Hippocampal formation (tissue), 2 donors: Measurements from ENCODE around the gene TMEM186.
"Not testable (repeated sequence)": the region's sequence is repeated elsewhere in the genome, so short reads cannot be mapped to it uniquely, and the experiment has no call there.

Experiments used
- DNase-seq, 2 donors: peaks; one replicate each; lab custom pipeline; 2025; lab: John Stamatoyannopoulos, UW

TMEM186 gene

DNA sequence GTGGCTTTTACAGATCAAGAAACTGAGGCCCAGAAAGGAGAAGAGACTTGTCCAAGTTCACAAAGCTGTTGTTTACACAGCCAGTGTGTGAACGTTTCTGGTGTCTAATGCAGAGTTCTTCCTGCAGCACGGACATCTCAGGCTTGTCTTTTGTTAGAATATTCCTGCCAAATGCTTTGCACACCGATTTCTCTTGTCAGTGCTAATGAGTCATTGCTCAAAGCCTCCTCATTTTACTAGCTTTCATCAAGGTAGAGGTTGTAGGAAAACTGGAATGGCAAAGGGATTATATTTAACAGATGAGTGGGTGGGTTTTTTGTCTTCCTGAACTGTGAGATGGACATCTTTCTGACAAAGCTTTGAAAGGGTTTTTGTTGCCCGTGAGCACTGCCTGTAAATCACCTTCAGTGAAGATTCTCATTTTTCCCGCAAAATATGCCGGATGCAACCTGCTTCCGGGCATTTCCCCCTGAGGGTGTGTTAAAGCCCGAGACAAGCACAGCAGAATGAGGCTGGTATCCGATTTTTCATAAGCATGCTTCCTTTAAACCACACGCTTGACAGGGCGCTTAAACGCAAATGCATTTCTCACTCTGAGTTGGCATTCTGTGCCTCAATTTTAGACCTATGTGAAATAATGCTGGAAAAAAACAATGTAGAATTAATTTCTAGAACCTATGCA, 14.9 kb upstream of the TMEM186 start:
- DNase-seq: no peak

DNA sequence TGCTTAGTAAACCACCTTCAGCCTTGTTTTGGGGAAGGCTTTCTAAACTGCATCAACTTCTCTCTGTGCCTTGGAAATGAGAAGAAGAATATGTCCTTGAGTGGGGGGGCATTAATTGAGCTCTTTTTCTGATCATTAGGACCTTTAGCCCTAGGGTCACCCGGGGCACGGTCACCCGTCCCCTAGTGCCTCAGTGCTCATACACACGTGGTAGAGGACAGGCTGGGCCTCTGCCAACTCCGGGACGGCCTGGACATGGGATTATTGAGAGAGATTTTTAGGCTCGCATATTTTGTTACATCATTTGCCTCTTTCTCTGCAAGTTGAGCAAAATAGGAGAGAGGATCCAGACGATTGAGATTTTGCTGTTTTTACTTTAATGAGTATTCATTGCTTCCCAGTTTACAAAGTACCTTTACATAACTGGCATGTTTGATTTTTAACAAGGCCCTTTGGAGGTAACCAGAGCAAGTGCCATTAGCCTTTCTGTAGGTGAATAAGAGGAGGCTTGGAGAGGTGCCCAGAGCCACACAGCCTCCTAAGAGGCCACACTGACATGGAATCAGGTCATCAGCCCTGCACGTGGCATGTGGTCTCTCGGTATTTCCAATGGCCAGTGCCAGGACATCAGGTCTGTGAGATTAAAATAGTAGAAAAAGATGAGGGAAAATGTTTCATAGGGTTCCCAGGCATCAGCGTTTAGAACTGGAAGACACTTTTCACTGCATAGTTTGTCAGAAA, 11.3 kb upstream of the TMEM186 start:
- DNase-seq: no peak

DNA sequence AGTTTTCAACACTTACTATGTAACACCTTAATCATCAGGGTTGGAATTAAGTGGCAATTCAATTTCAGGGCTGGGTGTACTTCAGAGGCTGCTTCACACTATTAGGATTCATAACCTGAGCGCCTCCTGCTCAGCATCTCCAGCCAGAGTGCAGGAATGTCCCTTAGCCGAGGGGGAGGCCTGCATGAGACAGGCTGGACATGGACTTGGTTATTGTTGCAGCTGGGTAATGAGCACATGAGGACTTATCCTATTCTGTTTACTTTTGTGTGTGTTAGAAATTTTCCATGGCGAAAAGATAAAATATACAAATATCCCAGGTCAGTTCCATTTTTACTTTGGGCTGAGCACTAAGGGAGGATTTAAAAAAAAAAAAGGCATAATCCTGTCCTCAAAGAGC, 10.6 kb upstream of the TMEM186 start:
- DNase-seq: no peak

DNA sequence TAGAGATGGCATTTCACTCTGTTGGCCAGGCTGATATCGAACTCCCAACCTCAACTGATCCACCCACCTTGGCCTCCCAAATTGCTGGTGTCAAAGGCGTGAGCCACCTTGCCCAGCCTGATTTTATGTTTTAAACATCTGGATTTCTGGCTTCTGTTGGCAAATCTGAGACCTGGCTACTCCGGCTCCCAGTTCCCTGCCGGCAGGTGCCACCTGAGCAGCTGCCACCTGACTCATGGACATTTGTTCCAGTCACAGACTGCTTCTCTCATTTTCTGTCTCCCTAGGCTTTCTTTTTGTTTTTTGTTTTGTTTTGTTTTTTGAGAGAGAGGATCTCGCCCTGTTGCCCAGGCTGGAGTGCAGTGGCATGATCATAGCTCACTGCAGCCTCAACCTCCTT, 9.8 kb upstream of the TMEM186 start:
- no peak for DNase-seq

DNA sequence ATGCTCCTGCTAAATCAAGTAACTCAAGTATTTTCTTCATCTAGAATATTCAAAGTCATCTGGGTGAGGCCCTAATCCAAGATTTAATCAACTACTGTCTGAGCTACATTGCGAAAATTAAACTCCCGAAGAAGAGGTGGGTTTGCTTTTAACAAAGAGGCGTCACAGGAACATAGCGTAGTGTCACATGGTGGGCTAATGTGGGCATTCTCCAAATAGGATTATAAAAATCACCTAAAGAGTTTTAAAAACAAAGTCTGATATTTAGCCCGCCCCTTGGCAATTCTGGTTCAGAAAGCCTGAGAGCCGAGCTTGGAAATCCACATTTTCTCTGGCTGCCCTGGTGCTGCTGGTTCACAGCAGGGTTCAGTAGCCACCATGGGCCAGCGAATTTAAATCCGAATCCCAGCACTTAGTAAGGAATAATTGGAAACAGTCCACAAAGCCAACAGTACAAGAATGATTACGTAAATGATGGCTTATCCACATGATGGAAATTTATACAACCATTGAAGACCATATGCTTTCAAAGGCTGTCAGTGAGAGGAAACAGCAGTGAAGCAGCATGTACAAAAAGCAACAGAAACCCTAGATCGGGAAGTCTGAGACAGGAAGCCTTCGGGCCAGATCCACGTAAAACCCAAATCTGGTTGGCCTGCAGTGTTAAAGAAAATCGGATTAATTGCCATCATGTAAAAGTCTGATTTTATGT, 9.0 kb upstream of the TMEM186 start:
- no peak for DNase-seq

DNA sequence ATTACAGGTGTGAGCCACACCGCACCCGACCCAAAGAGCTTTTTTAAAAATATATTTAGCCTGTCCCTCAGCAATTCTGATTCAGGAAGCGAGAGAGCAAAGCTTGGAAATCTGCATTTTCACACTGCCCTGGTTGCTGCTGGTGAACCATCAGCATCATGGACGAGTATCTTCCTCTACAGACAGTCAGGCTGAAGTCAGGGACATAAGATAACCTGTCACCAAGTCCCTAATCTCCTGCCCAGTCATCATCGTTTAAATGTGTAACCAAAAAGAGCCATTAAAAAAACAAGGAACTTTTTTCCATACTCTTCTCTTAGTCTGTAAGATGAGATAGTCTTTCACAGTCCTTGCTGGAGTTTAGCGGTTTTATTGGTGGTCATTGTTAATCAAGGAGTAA, 6.9 kb upstream of the TMEM186 start:
- DNase-seq: no peak

DNA sequence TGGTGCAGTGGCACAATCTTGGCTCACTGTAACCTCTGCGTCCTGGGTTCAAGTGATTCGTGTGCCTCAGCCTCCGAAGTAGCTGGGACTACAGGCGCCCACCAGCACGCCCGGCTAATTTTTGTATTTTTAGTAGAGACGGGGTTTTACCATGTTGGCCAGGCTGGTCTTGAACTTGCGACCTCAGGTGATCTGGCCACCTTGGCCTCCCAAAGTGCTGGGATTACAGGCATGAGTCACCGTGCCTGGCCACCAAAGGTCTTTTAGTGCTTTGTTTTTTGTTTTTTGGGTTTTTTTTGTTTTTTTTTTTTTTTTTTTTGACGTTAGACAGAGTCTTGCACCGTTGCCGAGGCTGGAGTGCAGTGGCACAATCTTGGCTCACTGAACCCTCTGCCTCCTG, 6.3 kb upstream of the TMEM186 start:
- DNase-seq: not testable (repeated sequence)

DNA sequence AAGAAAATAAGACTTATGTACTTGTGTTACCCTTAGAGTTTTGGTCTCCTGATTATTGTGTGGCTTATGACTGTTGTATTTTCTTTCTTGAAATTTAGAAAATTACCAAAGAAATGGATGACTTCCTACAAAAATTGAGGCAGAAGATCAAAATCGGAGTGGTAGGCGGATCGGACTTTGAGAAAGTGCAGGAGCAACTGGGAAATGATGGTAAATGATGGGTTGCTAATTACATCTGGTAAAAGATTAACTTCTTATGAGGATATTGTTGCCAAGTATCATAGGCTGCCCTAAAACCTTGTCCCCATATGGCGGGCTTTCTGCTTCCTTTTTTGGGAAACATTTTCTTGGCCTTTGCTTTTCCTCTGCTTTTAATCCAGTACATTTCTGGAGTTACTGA, 4.3 kb upstream of the TMEM186 start:
- no peak for DNase-seq

DNA sequence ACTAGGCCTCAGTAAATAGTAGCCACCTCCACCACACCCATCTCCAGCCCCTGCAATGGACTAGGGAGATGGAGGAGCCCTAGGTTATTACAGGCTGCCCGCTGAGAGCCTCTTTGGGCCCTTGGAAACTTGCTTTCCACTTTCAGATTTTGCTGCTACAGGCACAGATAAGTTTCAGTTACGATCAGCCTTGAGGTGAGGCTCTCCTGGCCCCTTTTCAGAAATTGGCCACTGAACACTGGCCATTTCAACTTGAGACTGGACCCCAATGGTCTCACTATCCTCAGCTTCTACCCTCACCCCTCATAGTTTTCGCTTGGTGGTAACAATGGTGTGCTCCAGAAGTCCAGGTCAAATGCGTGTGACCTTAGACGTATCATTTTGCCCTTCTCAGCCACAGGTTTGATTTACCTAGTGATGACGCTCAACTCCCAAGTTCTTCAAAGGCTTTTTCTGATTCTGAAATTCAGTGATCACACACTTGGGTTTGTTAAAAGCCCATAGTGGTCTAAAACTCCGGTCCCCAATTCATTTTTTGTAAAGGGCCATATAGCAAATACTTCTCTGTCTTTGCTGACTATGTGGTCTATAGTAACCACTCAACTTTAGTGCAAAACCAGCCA, 1.2 kb upstream of the TMEM186 start:
- no peak for DNase-seq

DNA sequence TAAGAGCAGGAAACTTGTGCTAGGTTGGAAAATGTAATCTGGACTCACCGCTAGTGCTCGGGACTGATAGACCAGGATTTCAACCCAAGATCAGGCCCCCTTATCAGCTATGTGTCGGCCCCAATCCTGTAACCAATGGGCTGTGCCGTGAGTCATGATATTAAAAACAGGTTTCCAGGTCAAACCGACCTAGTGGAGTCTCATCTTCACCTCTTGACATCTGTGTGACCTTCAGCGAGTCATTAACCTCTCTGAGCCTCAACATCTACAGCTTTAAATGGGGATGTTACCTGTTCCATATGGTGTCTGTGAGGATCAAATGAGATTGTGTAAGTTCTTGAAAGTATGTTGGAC, 712 bp upstream of the TMEM186 start:
- no peak for DNase-seq

DNA sequence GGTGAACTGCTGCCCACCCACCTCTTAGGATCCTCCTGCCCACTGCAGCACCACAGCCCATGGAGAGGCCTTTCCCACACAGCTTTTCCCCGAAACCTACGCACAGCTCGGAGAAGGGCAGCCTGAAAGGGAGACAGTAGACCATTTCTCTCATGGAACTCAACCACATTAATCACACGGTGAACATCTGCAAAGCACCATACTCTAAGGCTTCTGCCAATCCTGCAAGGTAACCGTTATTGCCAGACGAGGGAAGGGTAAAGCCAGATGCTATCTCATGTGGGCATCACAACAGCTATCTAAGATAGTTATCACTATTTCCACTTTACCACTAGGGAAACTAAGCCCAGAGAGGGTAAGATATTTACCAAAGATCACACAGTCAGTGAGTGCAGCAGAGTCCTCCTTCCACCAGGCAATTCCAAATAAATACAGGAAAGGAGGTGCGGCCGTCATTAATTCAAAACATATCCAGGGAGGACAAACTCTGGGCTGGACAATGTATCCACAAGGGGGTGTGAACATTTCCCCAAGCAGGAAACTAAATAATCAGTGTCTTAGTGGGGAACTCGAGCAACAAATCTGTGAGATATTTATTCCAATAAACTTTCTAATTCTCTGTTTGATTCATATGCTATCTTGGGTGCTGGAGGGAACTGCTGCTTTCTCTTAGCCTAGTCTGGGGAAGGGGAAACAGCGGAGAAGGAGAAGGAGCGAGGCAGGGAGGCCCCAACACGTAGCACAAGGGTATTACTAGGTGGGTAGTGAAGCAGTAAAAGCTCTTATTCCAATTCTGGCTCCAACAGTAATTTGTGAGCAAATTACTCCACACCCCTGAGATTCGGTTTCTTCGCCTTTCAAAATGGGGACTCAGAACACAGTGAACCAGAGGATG, 723 bp downstream of the TMEM186 start:
- DNase-seq: no peak

DNA sequence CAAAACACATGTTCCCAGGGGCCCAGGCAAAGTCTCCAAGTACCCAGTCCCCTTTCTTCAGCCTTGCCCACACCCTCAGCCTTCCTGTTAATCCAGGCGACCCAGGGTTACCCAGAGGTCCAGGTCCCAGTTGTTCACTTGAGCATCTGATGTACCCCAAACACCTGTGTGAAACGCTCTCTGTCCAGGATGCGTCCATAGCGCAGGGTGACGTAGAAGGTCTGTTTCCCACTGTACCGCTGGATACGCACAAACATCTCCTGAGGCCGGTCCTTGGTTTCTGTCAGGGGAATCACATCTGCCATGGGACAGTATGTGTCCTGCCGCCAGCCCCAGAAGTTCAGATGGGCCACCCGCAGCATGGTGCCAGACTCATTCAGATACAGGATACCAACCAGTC, 1.6 kb downstream of the TMEM186 start:
- no peak for DNase-seq

DNA sequence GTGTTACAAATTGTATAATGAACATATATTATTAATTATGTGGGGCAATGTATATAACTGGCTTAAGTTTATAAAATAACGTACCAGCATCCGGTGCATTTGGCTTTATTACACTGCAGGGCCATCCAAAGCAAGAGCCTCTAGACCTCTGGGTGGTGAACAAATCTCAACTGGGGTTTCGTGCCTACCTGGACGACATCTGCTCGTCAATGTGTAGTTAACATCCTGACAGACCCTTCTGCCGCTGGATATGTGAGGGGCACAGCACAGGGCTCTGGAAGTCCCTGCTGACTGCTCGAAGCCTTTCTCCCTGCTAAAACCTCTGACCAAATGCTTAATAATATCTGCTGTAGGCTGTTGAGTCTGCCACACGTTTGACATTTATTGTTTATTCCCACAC, 2.3 kb downstream of the TMEM186 start:
- DNase-seq: no peak

DNA sequence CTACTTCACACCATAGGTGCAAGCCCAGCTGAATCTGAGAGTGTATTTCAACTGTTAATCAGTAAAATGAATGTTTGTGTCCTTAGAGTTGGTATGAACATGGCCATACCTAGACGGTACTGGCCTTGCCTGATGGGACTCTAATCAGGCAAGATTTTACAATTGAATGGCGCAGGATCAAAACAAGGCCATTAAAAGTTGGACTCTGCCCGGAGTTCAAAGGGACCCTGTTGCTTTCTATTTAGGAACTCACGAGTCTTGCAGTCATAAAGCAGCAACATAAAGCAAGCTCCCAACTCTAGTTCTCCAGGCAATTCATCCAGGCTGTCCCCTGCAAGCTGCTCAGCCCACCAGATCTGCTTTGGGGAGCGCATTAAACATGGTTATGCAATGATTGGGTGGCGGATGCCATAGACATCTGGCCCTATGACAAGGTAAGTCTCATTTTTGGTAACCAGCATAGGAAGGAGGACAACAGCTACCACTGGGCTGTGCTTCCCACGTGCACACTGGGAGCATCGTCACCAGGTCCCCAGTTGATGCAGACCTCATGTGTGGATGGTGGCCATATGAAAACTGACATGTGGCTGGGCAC, 8.8 kb downstream of the TMEM186 start:
- no peak for DNase-seq

DNA sequence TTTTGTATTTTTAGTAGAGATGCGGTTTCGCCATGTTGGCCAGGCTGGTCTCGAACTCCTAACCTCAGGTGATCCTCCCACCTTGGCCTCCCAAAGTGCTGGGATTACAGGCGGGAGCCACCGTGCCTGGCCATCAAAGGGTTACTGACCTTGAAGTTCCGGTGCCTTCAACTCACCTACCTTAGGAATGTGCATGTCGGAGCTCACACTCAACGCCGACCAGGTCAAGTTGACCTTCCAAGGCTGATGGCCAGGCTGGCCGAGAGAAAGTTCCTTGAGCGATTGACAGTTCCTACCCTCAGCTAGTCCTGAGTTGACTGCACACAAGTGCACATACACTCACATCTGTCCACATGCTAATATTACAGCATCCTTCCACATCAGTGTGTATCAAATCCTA, 11.1 kb downstream of the TMEM186 start:
- not testable (repeated sequence) for DNase-seq

DNA sequence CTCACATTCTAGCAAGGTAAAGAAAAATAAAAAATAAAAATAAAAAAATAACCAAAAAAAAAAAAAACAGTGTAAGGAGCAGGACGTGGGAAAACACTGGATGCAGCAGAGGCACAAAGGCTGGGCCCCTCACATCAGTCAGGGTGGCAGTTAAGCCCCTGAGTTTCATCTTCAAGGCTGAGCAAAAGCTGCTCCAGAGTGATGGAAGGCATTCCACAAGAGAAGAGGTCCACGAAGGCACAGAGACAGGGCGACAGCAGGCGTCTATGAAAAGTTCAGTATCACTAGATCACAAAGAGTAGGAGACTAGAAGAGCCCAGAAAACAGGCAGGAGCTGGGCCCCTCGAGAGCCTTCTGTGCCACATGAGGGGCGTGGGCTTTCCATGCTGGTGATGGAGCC, 12.0 kb downstream of the TMEM186 start:
- DNase-seq: no peak

DNA sequence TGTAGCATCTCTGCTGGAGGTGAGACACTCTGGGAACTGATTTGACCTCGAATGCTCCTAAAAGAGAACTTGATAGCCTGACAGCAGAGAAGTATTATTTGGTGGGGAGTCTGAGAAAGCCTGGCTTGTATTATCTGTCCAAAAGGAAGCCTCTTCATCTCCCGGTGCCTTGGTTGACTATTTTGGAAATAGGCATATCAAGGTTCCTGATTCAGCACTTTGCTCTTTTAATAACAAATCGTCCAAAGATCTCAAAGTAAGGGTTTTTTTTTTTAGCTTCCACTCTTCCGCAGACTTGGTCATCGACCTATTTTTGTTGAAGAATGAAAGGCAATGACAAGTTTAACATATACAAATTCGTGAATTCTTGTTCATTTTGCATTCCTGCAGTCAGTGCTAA, 14.8 kb downstream of the TMEM186 start:
- no peak for DNase-seq

DNA sequence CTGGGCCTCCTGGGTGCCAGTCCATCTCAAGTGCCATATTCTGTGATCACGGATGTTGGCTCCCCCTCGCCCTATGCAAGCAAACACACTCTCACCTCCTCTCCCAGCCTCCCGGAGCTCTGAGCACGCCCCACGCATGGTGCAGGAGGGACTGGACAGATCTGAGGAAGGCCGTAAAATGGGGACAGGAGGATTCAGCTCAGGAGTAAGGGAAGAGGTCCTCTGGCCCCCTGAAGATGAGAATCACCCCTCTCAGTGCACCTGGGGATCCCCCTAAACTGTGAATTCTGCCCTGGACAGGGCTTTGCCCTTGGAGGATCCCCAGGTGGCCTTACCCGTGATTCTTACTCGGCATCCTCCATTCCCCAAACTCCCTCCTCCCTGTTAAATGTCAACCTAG, 15.6 kb downstream of the TMEM186 start:
- no peak for DNase-seq

DNA sequence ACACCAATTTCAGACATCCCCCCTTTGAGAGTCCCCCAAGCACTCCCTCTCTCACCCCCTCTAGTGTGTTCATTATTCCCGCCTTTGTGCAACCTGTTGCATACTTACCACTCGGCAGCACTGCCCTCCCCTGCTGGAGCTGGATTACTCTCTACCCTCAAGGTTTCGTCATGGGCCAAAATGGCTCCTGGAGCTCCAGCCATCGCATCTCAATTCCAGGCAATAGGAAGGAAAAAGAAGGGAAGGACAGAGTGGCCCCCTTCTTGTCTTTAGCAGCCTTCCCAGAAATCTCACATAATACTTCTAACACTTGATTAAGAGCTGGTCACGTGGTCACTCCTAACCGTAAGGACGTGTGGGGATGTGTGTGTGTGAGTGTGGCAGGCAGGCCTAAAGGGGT, 20.2 kb downstream of the TMEM186 start:
- DNase-seq: no peak

DNA sequence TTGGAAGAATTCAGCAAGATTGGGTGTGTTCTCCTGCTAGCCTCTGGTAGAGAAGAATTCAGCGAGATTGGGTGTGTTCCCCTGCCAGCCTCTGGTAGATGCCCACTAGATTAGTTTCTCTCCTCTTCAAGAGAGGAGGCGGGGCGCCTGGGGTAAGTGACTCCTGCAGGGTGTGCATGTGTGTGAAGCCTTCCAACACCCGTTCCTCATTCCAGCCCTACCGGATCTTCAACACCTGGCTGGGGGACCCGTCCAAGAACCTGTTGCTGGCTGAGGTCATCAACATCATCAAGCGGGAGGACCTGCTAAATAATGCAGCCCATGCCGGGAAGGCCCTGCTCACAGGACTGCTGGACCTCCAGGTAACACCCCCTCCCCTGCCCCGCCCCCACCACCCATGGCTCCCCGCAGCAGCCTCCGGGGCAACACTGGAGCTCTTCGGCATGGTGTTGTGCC, 21.3 kb downstream of the TMEM186 start:
- DNase-seq: no peak

DNA sequence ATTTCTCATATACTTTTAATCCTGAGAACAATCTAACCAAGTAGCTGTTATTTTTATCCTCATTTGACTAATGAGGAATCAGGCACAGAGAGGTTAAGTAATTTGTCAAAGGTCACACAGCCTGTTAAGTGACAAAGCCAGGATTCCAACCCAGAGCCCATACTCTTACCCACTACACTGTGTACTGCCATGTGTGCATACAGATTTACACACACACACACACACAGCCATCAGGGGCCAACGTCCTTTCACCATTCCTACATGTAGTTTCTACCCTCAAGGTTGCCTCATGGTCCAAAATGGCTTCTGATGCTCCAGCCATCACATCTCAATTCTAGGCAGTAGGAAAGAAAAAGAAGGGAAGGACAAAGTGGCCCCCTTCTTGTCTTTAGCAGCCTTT, 22.1 kb downstream of the TMEM186 start:
- DNase-seq: no peak
